GM12874 (cell line): ENCODE data around the gene ADRA2C.

Experiments used
- CTCF ChIP-seq: IDR thresholded peaks from 2 replicates; pipeline ENCODE4 v1.5.1; 2011; ENCODE audit warnings: low read depth, mild to moderate bottlenecking, control low read depth, low read length, moderate library complexity; ENCODE audit not compliant: insufficient read depth

The ADRA2C gene

GRCh38 chr4:3745886-3746656 lies 20.1 kb upstream of the ADRA2C start:
- no peak for TF ChIP-seq CTCF

GRCh38 chr4:3746701-3747580 lies 19.2 kb upstream of the ADRA2C start:
- TF ChIP-seq CTCF = no peak

- peak; percentile 47 for TF ChIP-seq CTCF
Observed at GRCh38 chr4:3747581-3747904, 18.6 kb upstream of the ADRA2C start.

- TF ChIP-seq CTCF = no peak
Observed at GRCh38 chr4:3748136-3748898, 17.9 kb upstream of the ADRA2C start.

- no peak for TF ChIP-seq CTCF
Observed at GRCh38 chr4:3749081-3749480, 17.1 kb upstream of the ADRA2C start.

- no peak for TF ChIP-seq CTCF
Observed at GRCh38 chr4:3750334-3750733, 15.9 kb upstream of the ADRA2C start.

GRCh38 chr4:3752022-3752421 lies 14.2 kb upstream of the ADRA2C start:
- no peak for TF ChIP-seq CTCF
